GM12892 (cell line): ENCODE results near the gene PDCD10.
A peak's percentile ranks its signal among the peaks of the same experiment; 100 is the strongest.

Source experiments
- DNase-seq: peaks from one replicate; pipeline ENCODE4 v3.0.0; 2011; ENCODE audit not compliant: insufficient read length
- FAIRE-seq: peaks from 2 replicates; lab custom pipeline; 2011; peaks lifted over from hg19 to GRCh38; lab: Jason Lieb, UNC
- POLR2A ChIP-seq: IDR thresholded peaks from 2 replicates; pipeline ENCODE4 v1.6.1; 2011; ENCODE audit warnings: low read depth, low read length, control low read depth
- POLR2AphosphoS5 ChIP-seq: IDR thresholded peaks from 2 replicates; pipeline ENCODE4 v1.6.1; 2011; ENCODE audit warnings: low read depth, low read length, control low read depth
- TAF1 ChIP-seq: IDR thresholded peaks from 2 replicates; pipeline ENCODE4 v1.6.1; 2011; ENCODE audit warnings: low read depth, mild to moderate bottlenecking, control low read depth, low read length, borderline replicate concordance

PDCD10 gene

DNA sequence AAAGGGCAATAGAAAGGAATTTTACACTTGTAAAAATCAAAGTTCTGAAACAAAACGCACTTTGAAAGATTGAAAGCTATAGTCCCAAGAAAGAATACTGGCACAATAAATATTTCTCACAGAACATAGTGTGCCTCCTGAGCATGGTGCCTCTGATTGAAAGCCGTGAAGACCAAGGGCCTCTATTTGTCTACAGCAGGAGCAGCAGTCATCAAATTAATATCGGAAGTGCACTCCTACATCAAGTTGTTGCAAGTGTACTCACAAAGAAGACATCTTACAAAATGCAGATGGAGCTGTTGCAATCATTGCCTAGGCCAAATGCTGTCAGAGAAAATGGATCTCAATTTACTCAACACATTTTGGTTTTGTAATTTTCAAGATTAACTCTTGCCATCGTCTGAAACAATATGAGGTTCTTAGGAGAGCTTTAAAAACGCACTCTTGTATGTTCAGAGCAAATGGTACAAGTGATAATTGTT lies 71.7 kb downstream of the PDCD10 start:
- TF ChIP-seq POLR2A (no peak), POLR2AphosphoS5 (no peak), TAF1 (no peak)
- FAIRE-seq (no peak), DNase-seq (no peak)

DNA sequence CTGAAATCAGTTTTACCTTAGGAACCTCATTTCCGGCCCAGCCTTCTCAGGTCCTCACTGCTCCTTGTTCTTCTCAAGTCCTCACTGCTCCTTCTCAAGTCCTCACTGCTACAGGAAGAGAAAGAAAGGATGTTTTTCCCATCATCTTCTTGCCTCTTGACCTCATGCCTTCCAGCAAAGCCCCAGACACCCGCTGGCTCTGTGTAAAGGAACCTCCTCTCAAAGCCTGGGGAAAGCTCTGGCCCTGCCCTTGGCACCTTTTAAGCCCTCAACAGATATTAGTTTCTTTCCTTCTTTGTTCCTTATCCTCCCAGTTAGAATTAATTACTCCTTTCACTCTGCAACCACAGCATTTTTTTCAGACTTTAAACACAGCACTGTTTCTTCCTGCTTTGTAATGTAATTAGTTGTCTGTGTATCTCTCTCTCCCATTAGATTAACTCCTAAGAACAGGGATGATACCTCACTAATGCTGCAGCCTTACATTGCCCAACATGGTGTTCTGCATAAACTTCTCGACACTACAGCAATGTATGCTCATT lies 76.9 kb downstream of the PDCD10 start:
- no peak for FAIRE-seq
- TF ChIP-seq TAF1 (no peak), POLR2A (no peak), POLR2AphosphoS5 (no peak)
- no peak for DNase-seq

DNA sequence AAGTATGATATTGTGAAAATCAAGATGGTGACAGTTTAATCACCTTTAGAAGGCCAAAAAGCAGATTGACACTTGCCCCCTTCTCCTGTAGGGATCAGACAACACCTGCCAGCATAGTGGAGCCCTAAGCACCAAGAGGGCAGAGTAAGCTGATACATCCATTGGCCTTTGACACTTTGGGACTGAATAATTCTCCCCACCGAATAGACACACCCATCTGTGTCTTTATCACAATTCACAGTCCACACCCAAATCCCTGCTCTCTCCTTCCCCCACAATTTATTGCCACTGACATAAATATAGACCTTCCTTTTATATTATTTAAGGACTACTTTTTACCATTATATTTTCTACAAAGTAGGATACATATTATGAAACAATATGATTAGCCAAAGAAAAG lies 77.9 kb downstream of the PDCD10 start:
- DNase-seq (no peak), FAIRE-seq (no peak)
- TF ChIP-seq POLR2A (no peak), POLR2AphosphoS5 (no peak), TAF1 (no peak)

DNA sequence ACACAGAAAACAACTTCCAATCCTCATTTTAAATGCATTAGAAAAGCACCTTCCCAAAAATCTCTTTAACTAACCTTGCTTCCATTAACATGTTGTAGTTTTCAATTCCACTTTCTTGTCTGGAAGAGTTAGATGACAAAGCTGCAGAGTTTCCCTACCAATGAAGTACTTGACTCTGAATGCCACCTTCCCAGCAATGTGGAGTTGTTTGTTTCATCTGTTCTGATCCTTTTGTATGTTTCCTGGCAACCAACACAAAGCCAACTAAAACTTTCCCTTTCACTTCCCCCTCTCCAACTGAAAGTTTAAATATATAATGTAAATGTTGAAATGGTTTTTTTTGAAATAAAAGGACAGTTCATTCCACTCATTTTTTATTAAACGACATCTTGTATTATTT lies 80.9 kb downstream of the PDCD10 start, which contains the start of gene WDR49:
TSS of gene WDR49 (minus strand) at position 183 of the 400 bp plus-strand sequence. CDS start 517 bp downstream, outside the sequence.
- no peak for FAIRE-seq

DNA sequence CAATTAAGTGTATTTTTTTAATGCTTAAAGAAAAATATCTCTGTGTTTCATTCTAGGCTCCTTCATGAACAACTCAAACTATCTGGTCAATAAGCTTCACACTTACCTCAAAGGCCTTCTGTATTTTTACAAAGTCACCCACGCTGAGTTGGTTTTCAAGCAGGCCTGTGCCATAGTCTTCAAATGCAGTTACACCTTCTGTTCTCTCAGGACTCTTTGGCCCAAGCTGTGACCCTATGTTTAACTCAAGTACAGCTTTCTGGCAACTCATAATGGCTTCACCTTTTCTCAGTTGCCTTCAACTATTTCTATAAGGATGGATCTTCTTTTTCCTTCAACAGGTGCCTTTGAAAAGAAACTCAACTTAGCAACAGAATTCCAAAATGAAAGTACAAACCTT lies 81.5 kb downstream of the PDCD10 start:
- TF ChIP-seq POLR2AphosphoS5, result no peak
- TF ChIP-seq POLR2A, result no peak
- no peak for TF ChIP-seq TAF1
- DNase-seq (no peak), FAIRE-seq (peak; percentile 53)

More for the DNA sequence above, 80.9 kb downstream of the PDCD10 start, which contains the start of gene WDR49:
- TF ChIP-seq POLR2A (no peak), TAF1 (no peak), POLR2AphosphoS5 (no peak)
- no peak for DNase-seq

DNA sequence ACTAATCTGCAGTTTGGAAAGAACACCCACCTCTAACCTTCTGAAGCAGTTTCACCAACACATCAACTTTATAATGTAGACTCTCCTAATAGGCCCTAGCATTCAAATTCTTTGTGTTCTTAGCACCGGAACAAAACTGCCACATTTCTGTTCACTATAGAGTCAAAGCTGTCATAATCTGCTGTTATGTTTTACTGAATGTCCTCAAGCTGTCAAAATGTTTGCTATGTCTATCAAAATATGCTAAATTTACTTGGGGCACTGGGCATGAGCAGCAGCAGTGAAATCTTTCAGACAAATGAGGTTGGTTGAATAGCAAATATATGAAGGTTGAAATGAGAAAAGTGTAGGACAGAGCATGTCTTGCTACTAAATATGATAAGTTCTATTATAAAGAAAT lies 82.9 kb downstream of the PDCD10 start:
- no peak for DNase-seq
- no peak for TF ChIP-seq POLR2A
- TF ChIP-seq TAF1, result no peak
- no peak for TF ChIP-seq POLR2AphosphoS5
- FAIRE-seq, result no peak

DNA sequence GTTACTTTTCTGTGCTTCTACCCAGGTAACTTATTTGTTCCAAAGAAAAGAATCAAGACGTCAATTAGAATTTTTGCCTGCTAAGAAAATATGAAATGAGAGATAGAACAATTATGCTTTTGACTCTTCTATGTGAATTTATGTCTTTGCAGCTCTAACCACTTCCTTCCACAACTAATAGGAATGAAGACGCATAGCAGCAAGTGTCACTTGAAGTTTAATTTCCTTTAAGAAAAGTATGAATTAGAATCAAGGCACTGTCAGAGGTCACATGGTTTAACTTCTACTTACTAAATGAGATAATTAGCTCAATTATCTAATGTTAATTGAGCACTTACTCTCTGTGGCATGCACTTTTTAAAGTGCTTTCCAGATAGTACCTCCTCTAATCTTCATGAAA lies 84.2 kb downstream of the PDCD10 start:
- DNase-seq, result no peak
- no peak for FAIRE-seq
- TF ChIP-seq TAF1 (no peak), POLR2A (no peak), POLR2AphosphoS5 (no peak)

DNA sequence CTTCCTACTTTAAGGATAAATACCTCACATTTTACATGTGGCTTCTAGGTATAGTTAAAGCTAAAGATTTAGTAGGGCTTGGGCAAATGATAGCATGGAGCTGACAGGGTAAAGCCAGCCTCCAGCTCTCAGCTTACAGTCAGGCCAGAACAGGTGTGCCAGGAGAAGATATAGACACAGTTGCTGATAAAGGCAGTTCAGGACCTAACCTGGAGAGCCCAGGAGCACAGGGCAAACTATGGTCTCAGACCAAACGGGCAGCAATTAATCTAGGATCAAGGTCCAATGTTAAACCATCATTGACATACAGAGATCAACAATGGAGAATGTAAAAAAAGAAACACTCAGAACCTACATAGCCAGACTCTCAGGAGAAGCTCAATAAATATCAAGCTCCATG lies 84.9 kb downstream of the PDCD10 start:
- no peak for FAIRE-seq
- TF ChIP-seq POLR2AphosphoS5, result no peak
- no peak for TF ChIP-seq POLR2A
- TF ChIP-seq TAF1, result no peak
- no peak for DNase-seq

DNA sequence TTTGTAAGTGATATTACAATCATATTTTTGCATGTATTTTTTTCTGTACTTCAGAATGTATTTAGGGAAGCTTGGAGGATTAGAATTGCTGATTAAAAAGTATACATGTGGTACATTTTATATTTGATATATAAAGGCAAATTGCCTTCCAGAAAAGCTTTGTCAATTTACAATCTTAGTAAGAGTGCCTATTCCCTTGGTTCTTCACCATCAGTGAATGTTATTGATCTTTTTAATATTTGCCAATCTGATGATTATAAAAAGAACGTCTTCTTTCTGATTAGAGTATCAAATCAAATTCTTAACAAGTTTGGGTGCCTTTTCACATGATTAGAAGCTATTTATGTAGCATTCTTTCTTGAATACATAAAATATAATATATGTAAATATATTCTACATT lies 90.1 kb downstream of the PDCD10 start:
- TF ChIP-seq TAF1, result no peak
- TF ChIP-seq POLR2AphosphoS5, result no peak
- no peak for TF ChIP-seq POLR2A
- FAIRE-seq, result no peak
- DNase-seq, result no peak
